NCI-H774 (cell line): ENCODE measurements around the gene MLN.

Experiments used
- DNase-seq: peaks from one replicate; lab custom pipeline; 2025; lab: John Stamatoyannopoulos, UW

MLN gene

DNA sequence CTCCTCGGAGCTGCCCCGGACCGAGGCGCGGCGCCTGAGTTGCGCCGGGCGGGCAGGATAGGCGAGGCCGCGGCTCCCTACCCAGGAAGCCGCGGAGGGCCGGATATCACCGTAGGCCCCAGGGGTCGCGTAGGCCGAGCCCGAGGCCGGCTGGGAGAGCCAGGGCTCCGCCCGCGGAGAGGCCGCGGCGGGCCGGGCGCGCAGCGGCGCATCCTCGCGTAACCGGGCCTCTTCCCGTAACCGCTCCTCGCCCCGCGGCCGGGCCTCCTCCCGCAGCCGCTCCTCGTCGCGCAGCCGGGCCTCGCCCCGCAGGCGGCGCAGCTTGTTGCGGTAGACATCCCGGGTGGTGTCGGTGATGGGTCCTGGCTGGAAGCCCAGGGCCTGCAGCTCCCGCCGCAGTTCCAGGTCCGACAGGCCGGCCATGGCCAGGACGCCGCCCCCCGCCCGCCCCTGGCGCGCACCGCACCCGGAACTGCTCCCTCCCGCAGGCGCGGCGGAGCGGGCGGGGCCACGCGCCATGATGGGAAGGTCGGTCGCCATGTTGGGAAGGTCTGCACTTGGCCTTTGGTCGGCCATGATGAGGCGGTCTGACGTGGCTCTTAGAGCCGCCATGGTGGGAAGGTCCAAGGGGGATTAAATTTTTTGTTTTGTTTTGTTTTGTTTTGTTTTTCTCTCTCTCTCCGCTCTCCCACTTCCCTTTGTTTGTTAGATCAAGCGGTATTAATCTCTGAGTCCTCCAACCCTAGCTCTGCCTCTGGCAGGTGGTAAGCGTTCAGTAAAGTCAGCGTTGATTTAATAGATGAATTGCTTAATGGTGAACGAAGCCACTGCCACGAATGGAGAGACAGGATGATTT lies 14.9 kb downstream of the MLN start, which contains the start of gene LEMD2:
LEMD2 (minus strand) TSS at position 437 of the 856 bp plus-strand sequence; CDS start at position 423, 14 bp downstream.
- DNase-seq = peak; percentile 91

GRCh38 chr6:33787954-33788693 lies 15.7 kb downstream of the MLN start:
- no peak for DNase-seq

DNA sequence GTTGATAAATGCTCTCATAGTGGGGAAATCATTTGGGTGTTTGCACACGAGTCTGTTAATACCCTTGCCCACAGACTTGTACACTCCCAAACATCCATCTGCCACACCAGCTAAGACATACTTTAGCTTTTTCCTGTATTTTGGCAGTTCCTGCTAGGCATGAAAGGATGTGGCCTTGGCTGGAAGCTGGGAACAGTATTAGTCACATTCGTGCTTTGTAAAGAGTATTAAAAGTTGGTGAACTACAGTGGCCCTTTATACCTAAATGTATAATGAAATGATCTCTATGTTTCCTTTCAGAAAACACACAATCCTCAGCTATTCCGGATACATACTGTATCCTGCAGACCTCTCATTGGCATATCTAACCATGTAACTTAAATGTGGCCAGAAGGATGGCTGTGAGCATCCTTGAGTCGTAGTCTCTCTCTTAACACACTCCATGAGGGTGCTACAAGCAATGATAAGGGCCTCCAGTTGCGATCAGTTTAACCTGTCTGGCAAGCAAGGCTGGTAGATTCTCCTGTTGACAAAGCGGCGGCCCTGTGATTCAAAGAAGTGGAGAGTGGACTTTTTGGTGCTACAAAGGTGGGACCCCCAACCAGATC lies 16.4 kb downstream of the MLN start:
- no peak for DNase-seq

DNA sequence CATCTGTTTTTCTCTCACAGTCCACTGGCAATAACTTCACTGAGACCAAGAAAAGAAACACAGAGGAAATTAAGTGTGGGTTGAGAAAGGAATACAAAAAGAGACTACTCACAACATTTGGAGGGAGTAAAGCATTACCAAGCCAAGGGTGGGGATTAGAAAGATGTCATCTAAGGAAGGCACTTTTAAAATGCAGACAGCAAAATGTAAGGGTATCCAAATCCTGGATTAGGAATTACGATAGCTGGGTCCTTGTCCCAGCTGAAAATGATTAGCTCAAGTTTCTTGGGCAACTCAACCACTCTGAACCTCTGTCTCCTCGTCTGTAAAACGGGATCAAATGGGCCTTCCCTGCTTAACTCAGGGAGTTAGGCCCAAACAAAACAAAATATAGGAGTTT lies 17.1 kb downstream of the MLN start:
- DNase-seq = no peak

DNA sequence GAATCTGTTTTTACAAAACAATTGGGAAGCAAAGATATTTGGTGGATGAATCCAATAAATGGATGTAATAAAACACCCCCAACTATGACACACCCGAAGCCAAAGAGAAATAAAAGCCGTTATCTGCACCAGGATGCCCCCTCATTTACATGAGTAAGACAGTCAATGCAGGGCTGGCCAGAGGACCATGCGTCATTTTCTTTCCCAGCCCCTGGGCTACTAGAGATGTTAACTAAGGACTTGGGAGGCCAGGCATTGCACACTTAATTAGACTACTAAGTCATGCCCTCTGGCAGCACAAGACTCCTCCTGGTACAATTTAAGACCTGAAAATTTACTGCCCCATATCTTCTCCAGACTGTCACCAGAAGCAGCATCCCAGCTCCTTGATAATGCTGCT lies 18.0 kb downstream of the MLN start:
- DNase-seq = no peak

- DNase-seq = no peak
These were observed 19.0 kb downstream of the MLN start for GRCh38 chr6:33784787-33785186.

DNA sequence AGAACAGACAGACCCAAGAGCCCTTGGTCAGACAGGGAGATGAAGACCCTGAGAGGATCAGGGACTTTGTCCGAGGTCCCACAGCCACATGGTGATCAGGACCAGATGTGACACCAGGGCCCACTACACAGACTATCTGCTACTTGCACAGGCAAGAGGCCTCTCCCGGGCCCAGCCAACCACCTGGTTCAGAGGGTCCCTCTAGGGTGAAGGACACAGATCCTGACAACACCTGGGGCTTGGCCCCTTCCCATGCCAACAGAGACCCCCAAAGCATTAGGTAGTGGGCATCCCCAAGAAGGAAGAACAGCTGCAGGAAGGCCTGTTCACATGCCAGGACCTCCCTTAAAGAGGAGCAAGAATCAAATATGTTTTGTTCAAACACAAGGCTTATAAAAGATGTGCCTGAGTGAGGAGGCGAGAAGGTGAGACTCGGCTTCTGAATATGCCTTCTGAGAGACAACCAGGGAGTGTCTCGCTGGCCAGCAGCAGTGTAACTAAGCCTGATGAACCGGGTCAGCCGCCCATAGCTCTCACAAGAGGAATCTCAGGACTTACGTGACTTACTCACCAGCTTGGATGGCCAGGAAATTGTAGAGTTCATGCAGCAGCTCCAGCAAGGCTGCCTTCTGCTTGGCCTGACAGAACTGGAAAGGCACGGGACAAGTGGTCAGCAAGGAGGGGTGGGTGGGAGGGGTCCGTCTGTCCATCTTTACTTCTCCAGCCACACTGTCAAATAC lies 19.9 kb downstream of the MLN start:
- no peak for DNase-seq

GRCh38 chr6:33782561-33782960 lies 21.2 kb downstream of the MLN start:
- no peak for DNase-seq

GRCh38 chr6:33781131-33781975 lies 22.4 kb downstream of the MLN start:
- no peak for DNase-seq

GRCh38 chr6:33779895-33780294 lies 23.9 kb downstream of the MLN start:
- DNase-seq = no peak

DNA sequence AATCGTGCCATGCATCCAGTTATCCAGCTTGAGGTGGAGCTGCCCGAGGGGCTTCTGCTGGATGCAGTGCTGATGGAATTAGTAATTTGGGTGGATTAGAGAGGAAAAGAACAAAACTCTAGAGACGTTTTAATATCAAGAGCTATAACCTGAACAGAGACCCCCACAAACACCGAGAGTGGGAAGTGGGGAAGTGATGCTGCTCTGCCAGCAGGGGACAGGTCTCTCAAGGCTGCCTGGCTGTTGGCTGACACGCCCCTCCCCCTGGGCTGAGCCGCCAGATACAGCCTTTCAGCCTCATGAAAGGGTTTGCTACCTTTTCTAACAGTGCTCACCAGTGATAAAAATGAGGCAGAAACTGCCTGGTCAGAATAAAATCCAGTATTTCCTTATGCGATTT lies 24.5 kb downstream of the MLN start:
- DNase-seq = no peak

DNA sequence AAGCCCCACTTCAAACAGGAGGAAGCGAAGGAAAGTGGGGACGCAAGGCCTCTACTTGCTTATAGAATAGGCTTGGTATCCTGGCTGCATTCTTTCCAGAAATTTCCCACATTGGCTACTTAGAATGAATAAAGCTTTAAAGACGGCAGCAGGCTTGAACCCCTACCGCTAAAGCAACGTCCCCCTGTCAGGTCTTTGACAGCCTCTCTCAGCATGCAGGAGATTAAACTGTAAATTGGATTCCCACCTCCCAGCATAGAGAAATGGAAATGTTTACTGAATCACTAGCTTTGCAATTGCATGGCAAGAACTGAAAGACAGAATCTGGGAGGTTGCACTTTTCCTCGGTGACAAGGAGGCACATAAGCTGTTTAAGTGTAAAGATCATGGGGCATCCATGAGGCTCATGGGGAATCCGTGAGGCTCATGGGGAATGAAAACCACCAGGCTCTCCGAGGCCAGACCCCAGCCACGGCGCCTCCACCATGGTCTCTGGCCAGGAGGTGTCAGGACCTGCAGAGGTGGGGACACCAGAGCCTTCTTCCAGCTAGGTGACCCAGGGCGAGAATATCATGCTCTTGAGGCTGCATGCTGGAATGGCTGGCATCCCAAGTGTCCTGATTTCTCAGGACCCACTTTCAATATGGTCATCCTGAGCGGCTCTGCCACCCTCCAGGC lies 25.2 kb downstream of the MLN start:
- DNase-seq = no peak

GRCh38 chr6:33777398-33778388 lies 26.1 kb downstream of the MLN start:
- no peak for DNase-seq

GRCh38 chr6:33776764-33777163 lies 27.0 kb downstream of the MLN start:
- DNase-seq = no peak

DNA sequence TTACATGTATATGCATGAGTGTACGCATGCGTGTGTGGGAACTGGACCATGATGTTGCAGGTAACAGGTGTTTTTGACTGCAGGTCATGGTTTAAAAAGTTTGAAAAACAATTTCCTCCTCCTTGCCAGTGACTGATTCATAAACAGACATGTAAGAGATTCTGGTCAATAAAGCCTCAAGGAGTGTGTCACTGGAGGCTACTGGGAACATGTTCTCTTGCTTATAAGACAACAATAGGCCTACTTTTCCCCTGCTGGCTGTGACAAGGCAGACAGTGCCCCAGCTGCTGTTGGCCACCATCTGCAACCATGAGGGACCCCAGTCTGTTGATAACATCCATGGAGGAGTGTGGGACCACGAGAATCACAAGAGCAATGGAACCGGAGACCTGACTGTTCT lies 27.6 kb downstream of the MLN start:
- no peak for DNase-seq

- DNase-seq = no peak
These were observed 29.0 kb downstream of the MLN start for GRCh38 chr6:33774774-33775173.

DNA sequence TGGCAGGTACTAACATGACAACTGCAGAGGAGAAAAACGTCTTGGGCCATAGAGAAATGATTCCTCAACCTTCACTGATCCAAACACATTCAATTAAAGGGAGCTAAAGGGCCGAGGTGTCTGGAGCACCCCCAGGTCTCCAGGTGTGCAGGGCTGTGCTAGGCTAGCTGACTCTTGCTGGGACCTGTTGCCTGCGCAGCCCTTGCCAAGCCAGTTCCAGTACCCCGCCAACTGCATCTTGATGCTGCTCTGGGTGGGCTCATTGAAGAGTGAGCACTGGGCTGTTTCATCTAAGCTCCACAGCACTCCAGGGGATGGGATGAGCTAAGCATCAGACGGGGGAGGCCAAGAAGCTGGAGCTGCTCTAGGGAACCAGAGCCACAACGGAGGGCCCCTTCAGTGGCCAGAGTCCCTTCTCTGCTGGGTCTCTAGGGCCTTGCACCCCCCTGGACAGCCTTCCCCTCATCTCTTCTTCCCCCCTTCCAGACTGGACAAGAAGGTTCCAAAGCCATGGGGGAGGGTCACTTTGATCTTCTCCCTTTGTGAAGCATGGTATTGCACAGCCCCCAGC lies 30.8 kb downstream of the MLN start:
- DNase-seq = no peak

GRCh38 chr6:33772082-33772830 lies 31.5 kb downstream of the MLN start:
- no peak for DNase-seq
